DOHH2 (cell line): ENCODE results near the gene MRPL30.
"Not testable (repeated sequence)": the region's sequence is repeated elsewhere in the genome, so short reads cannot be mapped to it uniquely, and the experiment has no call there.

Source experiments
- CTCF ChIP-seq: fragments of 200-600 bp; sonication (generic); IDR thresholded peaks from one replicate; pipeline ENCODE4 v1.5.1; 2014; ENCODE audit warnings: antibody characterized with exemption, mild to moderate bottlenecking, low read depth, low read length; ENCODE audit not compliant: poor library complexity, severe bottlenecking
- EZH2phosphoT487 ChIP-seq: fragments of 200-600 bp; sonication (generic); IDR thresholded peaks from 2 replicates; pipeline ENCODE4 v1.6.1; 2017; ENCODE audit warnings: borderline replicate concordance, mild to moderate bottlenecking, antibody characterized with exemption, low read length, moderate library complexity, mixed read lengths

- not testable (repeated sequence) for TF ChIP-seq CTCF, EZH2phosphoT487
Observed at GRCh38 chr2:99233177-99233576, 52.2 kb downstream of the MRPL30 start.
